Measurements from ENCODE around the gene GABRB2.
"Not testable (repeated sequence)": the region's sequence is repeated elsewhere in the genome, so short reads cannot be mapped to it uniquely, and the experiment has no call there.

Gene GABRB2

GRCh38 chr5:161295721-161296250 lies 250.7 kb downstream of the GABRB2 start:
- no peak for DNase-seq

GRCh38 chr5:161288071-161288470 lies 258.5 kb downstream of the GABRB2 start:
- no peak for DNase-seq

- no peak for DNase-seq
Measured at GRCh38 chr5:161287436-161287835, 259.1 kb downstream of the GABRB2 start.

- DNase-seq = no peak
Measured at GRCh38 chr5:161286066-161286655, 260.4 kb downstream of the GABRB2 start.

- DNase-seq = no peak
Measured at GRCh38 chr5:161284445-161284844, 262.1 kb downstream of the GABRB2 start.

- no peak for DNase-seq
Measured at GRCh38 chr5:161283296-161283695, 263.2 kb downstream of the GABRB2 start.

- no peak for DNase-seq
Measured at GRCh38 chr5:161278739-161279660, 267.5 kb downstream of the GABRB2 start.

GRCh38 chr5:161277011-161277410 lies 269.5 kb downstream of the GABRB2 start:
- no peak for DNase-seq

- no peak for DNase-seq
Measured at GRCh38 chr5:161274951-161275350, 271.6 kb downstream of the GABRB2 start.

GRCh38 chr5:161273410-161273809 lies 273.1 kb downstream of the GABRB2 start:
- no peak for DNase-seq

GRCh38 chr5:161271816-161272215 lies 274.7 kb downstream of the GABRB2 start:
- no peak for DNase-seq

- DNase-seq = no peak
Measured at GRCh38 chr5:161269125-161269524, 277.4 kb downstream of the GABRB2 start.

- DNase-seq = no peak
Measured at GRCh38 chr5:161266954-161267353, 279.6 kb downstream of the GABRB2 start.

GRCh38 chr5:161265006-161265405 lies 281.5 kb downstream of the GABRB2 start:
- DNase-seq = no peak

- no peak for DNase-seq
Measured at GRCh38 chr5:161263191-161263590, 283.3 kb downstream of the GABRB2 start.

GRCh38 chr5:161261668-161262323 lies 284.7 kb downstream of the GABRB2 start:
- no peak for DNase-seq

- no peak for DNase-seq
Measured at GRCh38 chr5:161258438-161258837, 288.1 kb downstream of the GABRB2 start.

- no peak for DNase-seq
Measured at GRCh38 chr5:161256957-161257356, 289.6 kb downstream of the GABRB2 start.

GRCh38 chr5:161252955-161253354 lies 293.6 kb downstream of the GABRB2 start:
- DNase-seq = not testable (repeated sequence)

GRCh38 chr5:161246749-161247148 lies 299.8 kb downstream of the GABRB2 start:
- DNase-seq = no peak

GRCh38 chr5:161245846-161246245 lies 300.7 kb downstream of the GABRB2 start:
- not testable (repeated sequence) for DNase-seq

Measured in right kidney (tissue), 1 donor.